IMR-90 (cell line): ENCODE measurements around the gene CPED1. TPM values are rescaled to one million over a fixed set of nuclear protein-coding genes. Genes with fewer than 3 reads are reported as not detected.

ENCODE experiments used
- ATAC-seq: fragments of 200-7000 bp; cut with Tn5 transposase; 2 replicates; pipeline ENCODE4 v1.9.1; 2020; ENCODE audit warnings: low read depth, mild to moderate bottlenecking, moderate library complexity
- BruUV-seq: library from RNA; stranded (reverse); fragments of 400-500 nt; replicated peaks from 2 replicates; lab custom pipeline; 2021; lab: Mats Ljungman, UMichigan
- CTCF ChIA-PET: fragments of 300-600 bp; formaldehyde crosslinking; extraction: SDS; loops from one replicate; lab custom pipeline; 2021; ENCODE audit warnings: antibody characterized with exemption; lab: Yijun Ruan, JAX
- POLR2A ChIA-PET: fragments of 300-600 bp; sonication (Branson Sonifier 250); formaldehyde crosslinking; loops from one replicate; lab custom pipeline; 2022; ENCODE audit warnings: antibody characterized with exemption; ENCODE audit not compliant: unreplicated experiment; lab: Charles Lee
- DNase-seq: peaks from one replicate; pipeline ENCODE4 v3.0.0; 2013
- H2AFZ ChIP-seq: replicated peaks from 2 replicates; pipeline ENCODE3; 2013; ENCODE audit warnings: low read length, mild to moderate bottlenecking; ENCODE audit not compliant: poor library complexity
- H2AK5ac ChIP-seq: 2 replicates; pipeline ENCODE4 v1.6.1; 2013; ENCODE audit warnings: low read depth, low read length, inconsistent platforms
- H2AK9ac ChIP-seq: replicated peaks from 2 replicates; pipeline ENCODE3; 2013; ENCODE audit warnings: mild to moderate bottlenecking, low read depth, low read length, moderate library complexity; ENCODE audit not compliant: poor library complexity
- H2BK120ac ChIP-seq: 2 replicates; pipeline ENCODE4 v1.6.1; 2013; ENCODE audit warnings: low read depth, low read length, inconsistent platforms
- H2BK15ac ChIP-seq: 3 replicates; pipeline ENCODE4 v1.6.1; 2013; ENCODE audit warnings: low read depth, low read length, inconsistent platforms
- H2BK20ac ChIP-seq: 2 replicates; pipeline ENCODE4 v1.6.1; 2013; ENCODE audit warnings: low read depth, mild to moderate bottlenecking, inconsistent platforms, low read length, moderate library complexity
- H2BK5ac ChIP-seq: 2 replicates; pipeline ENCODE4 v1.6.1; 2013; ENCODE audit warnings: mild to moderate bottlenecking, low read depth, low read length, inconsistent platforms; ENCODE audit not compliant: poor library complexity, severe bottlenecking
- H3K14ac ChIP-seq: replicated peaks from 2 replicates; pipeline ENCODE4 v1.6.1; 2013; ENCODE audit warnings: low read depth, low read length, inconsistent platforms
- H3K18ac ChIP-seq: 2 replicates; pipeline ENCODE4 v1.6.1; 2013; ENCODE audit warnings: low read depth, low read length, control low read depth
- H3K23ac ChIP-seq: 2 replicates; pipeline ENCODE4 v1.6.1; 2013; ENCODE audit warnings: low read depth, low read length, inconsistent platforms
- H3K27ac ChIP-seq: 2 replicates; pipeline ENCODE4 v1.5.1; 2013; ENCODE audit warnings: mild to moderate bottlenecking, control low read depth, low read length; ENCODE audit not compliant: insufficient read depth
- H3K27me3 ChIP-seq: 2 replicates; pipeline ENCODE4 v1.6.1; 2013; ENCODE audit warnings: low read length; ENCODE audit not compliant: control insufficient read depth, insufficient read depth
- H3K36me3 ChIP-seq: 2 replicates; pipeline ENCODE4 v1.6.1; 2013; ENCODE audit warnings: low read length, mixed read lengths; ENCODE audit not compliant: control insufficient read depth, insufficient read depth
- H3K4ac ChIP-seq: 2 replicates; pipeline ENCODE4 v1.6.1; 2013; ENCODE audit warnings: low read depth, low read length, inconsistent platforms
- H3K4me1 ChIP-seq: 2 replicates; pipeline ENCODE4 v1.6.1; 2013; ENCODE audit warnings: low read length, mixed read lengths; ENCODE audit not compliant: control insufficient read depth, insufficient read depth
- H3K4me2 ChIP-seq: 2 replicates; pipeline ENCODE4 v1.6.1; 2013; ENCODE audit warnings: low read depth, mild to moderate bottlenecking, control low read depth, low read length, moderate library complexity
- H3K4me3 ChIP-seq: 2 replicates; pipeline ENCODE4 v1.5.1; 2013; ENCODE audit warnings: low read depth, mild to moderate bottlenecking, control low read depth, low read length, moderate library complexity; ENCODE audit not compliant: insufficient read depth
- H3K56ac ChIP-seq: 2 replicates; pipeline ENCODE4 v1.6.1; 2013; ENCODE audit warnings: low read length, inconsistent platforms; ENCODE audit not compliant: insufficient read depth; ENCODE audit errors: extremely low read depth
- H3K79me1 ChIP-seq, 2 experiments: 2 replicates each; pipeline ENCODE4 v1.6.1; 2013; ENCODE audit warnings: low read length in 2 of 2, inconsistent platforms in 1 of 2, low read depth in 1 of 2
- H3K9ac ChIP-seq: 2 replicates; pipeline ENCODE4 v1.6.1; 2013; ENCODE audit warnings: low read depth, low read length, control low read depth
- H3K9me1 ChIP-seq: 2 replicates; pipeline ENCODE4 v1.6.1; 2013; ENCODE audit warnings: low read length, inconsistent platforms; ENCODE audit not compliant: insufficient read depth
- H3K9me3 ChIP-seq: 2 replicates; pipeline ENCODE4 v1.6.1; 2013; ENCODE audit warnings: low read length; ENCODE audit not compliant: control insufficient read depth, insufficient read depth
- H4K20me1 ChIP-seq: 2 replicates; pipeline ENCODE4 v1.6.1; 2013; ENCODE audit warnings: low read length, inconsistent platforms; ENCODE audit not compliant: insufficient read depth
- H4K5ac ChIP-seq: 2 replicates; pipeline ENCODE4 v1.6.1; 2013; ENCODE audit warnings: mild to moderate bottlenecking, low read depth, low read length, control low read depth
- H4K8ac ChIP-seq, 2 experiments: 2 replicates each; pipeline ENCODE4 v1.6.1; 2013; ENCODE audit warnings: low read depth in 2 of 2, low read length in 2 of 2, control low read depth in 1 of 2, inconsistent platforms in 1 of 2
- H4K91ac ChIP-seq: 2 replicates; pipeline ENCODE4 v1.6.1; 2013; ENCODE audit warnings: low read depth, low read length, inconsistent platforms; ENCODE audit not compliant: insufficient read depth
- FOS ChIP-seq: fragments of 150-350 bp; IDR thresholded peaks from 2 replicates; pipeline ENCODE4 v1.6.1; 2016; ENCODE audit warnings: low read depth, low read length
- WGBS, 2 experiments: methylation state at CpG; one replicate each; pipeline versions ENCODE4 v1.1.5 to v1.1.7; 2013; ENCODE audit warnings: missing lambda C conversion rate in 2 of 2; ENCODE audit not compliant: insufficient read length in 1 of 2; ENCODE audit errors: extremely low coverage in 2 of 2; 5-methylcytosine and 5-hydroxymethylcytosine counted together
- dilution Hi-C: fragments of 300-500 bp; cut with HindIII; formaldehyde crosslinking; loops from one replicate; pipeline ENCODE4 v1.14.3; 2018; ENCODE audit warnings: low sequenced_read_pairs; ENCODE audit not compliant: unreplicated experiment
- in situ Hi-C: fragments of 300-500 bp; cut with MboI; formaldehyde crosslinking; loops from 3 replicates; pipeline ENCODE4 v1.14.3; 2019; ENCODE audit warnings: low sequenced_read_pairs, inconsistent platforms, mixed read lengths
- intact Hi-C: fragments of 100-400 bp; cut with micrococcal nuclease; formaldehyde crosslinking; loops from 2 replicates; pipeline ENCODE4 v1.10.0; 2022
- polyA plus RNA-seq, 3 experiments: library from polyadenylated mRNA; depleted of rRNA; stranded (reverse); fragments of >200 nt; gene quantifications; 2 replicates each; pipeline ENCODE4 v1.2.3, GENCODE V29; 2012; ENCODE audit warnings: low replicate concordance in 1 of 3
- total RNA-seq: library from RNA; depleted of rRNA; stranded (reverse); fragments of >200 nt; gene quantifications from 2 replicates; pipeline ENCODE4 v1.2.3, GENCODE V29; 2012

CPED1 gene
- total and polyA plus RNA-seq, 2 of the 4 experiments (the other 2 are of a cell fraction) = 31.2 to 96.8 TPM

- no peak for DNase-seq
- whole genome bisulfite sequencing, 2 experiments = no CpG with 5 or more reads among the region's 3 CpGs
- Histone ChIP-seq H4K8ac (no peak overlapping the region), H3K4me2 (no peak overlapping the region), H3K56ac (no peak overlapping the region), H4K91ac (no peak overlapping the region), H4K20me1 (no peaks in the 10 kb centered on the region), H2BK20ac (no peak overlapping the region), H3K9ac (no peak overlapping the region), H3K27ac (no peak overlapping the region), H3K27me3 (no peaks in the 10 kb centered on the region), H4K5ac (no peak overlapping the region), H3K23ac (no peak overlapping the region), H2AK5ac (no peak overlapping the region), H3K14ac (no peak overlapping the region), H3K4ac (no peak overlapping the region), H3K9me3 (peaks cover 4% of the 10 kb centered on the region; the same call in 1 of the 2 replicates), H2AK9ac (no peak overlapping the region), H3K4me3 (no peak overlapping the region), H3K79me1 (peaks cover 0 to 7% of the 10 kb centered on the region in 2 experiments; a peak in 1 of 4 replicates), H3K4me1 (peaks cover 10% of the 10 kb centered on the region), H3K9me1 (peaks cover 1% of the 10 kb centered on the region; the same call in 1 of the 2 replicates), H3K18ac (no peak overlapping the region), H2BK15ac (no peak overlapping the region), H3K36me3 (peaks cover 6% of the 10 kb centered on the region; the same call in 1 of the 2 replicates), H2BK120ac (no peak overlapping the region), H2BK5ac (no peak overlapping the region), H2AFZ (no peak overlapping the region)
- intact Hi-C loops (no loop called here), in situ Hi-C loops (no loop called here), dilution Hi-C loops (no loop called here)
- no peak for TF ChIP-seq FOS
- no TSS peak for BruUV-seq
- ChIA-PET CTCF (no interaction called here), POLR2A (no interaction called here)
- no peak for ATAC-seq
Observed at GRCh38 chr7:121282129-121282528, 293.6 kb downstream of the CPED1 start.
